DOHH2 (cell line): ENCODE data around the gene PCDHA7.
"Not testable (repeated sequence)": the region's sequence is repeated elsewhere in the genome, so short reads cannot be mapped to it uniquely, and the experiment has no call there.

ENCODE experiments used
- H3F3A ChIP-seq: fragments of 200-600 bp; sonication (generic), shearing (Covaris generic); 2 replicates; pipeline ENCODE4 v1.6.0; 2016; ENCODE audit warnings: antibody characterized with exemption, mild to moderate bottlenecking; ENCODE audit not compliant: control insufficient read depth, insufficient read depth
- H3K27ac ChIP-seq: fragments of 200-600 bp; sonication (generic); 2 replicates; pipeline ENCODE4 v1.5.1; 2014; ENCODE audit warnings: low read depth, mild to moderate bottlenecking, low read length, moderate library complexity
- H3K27me3 ChIP-seq: fragments of 200-600 bp; sonication (generic); 2 replicates; pipeline ENCODE4 v1.6.1; 2014; ENCODE audit warnings: mild to moderate bottlenecking, low read length, mixed read lengths; ENCODE audit not compliant: control insufficient read depth
- H3K36me3 ChIP-seq: fragments of 200-600 bp; sonication (generic); 2 replicates; pipeline ENCODE4 v1.6.1; 2014; ENCODE audit warnings: mild to moderate bottlenecking, low read length, moderate library complexity, mixed read lengths; ENCODE audit not compliant: control insufficient read depth
- H3K4me1 ChIP-seq: fragments of 200-600 bp; sonication (generic); 2 replicates; pipeline ENCODE4 v1.6.1; 2014; ENCODE audit warnings: mild to moderate bottlenecking, low read length, mixed read lengths; ENCODE audit not compliant: control insufficient read depth
- H3K4me2 ChIP-seq: fragments of 200-600 bp; sonication (generic); 2 replicates; pipeline ENCODE4 v1.6.0; 2014; ENCODE audit warnings: mild to moderate bottlenecking, low read length, moderate library complexity
- H3K4me3 ChIP-seq: fragments of 200-600 bp; sonication (generic); 2 replicates; pipeline ENCODE4 v1.5.1; 2014; ENCODE audit warnings: mild to moderate bottlenecking, low read length, mixed read lengths
- H3K79me2 ChIP-seq: fragments of 200-600 bp; sonication (generic); 2 replicates; pipeline ENCODE4 v1.6.1; 2014; ENCODE audit warnings: mild to moderate bottlenecking, low read length, mixed read lengths; ENCODE audit not compliant: control insufficient read depth
- H3K9me2 ChIP-seq: fragments of 200-600 bp; sonication (generic); replicated peaks from 2 replicates; pipeline ENCODE4 v1.6.1; 2014; ENCODE audit warnings: mild to moderate bottlenecking, low read length, mixed read lengths; ENCODE audit not compliant: control insufficient read depth
- H3K9me3 ChIP-seq: fragments of 200-600 bp; sonication (generic); 2 replicates; pipeline ENCODE4 v1.6.1; 2014; ENCODE audit warnings: antibody characterized with exemption, low read length, mixed read lengths; ENCODE audit not compliant: control insufficient read depth, insufficient read depth
- H4K20me1 ChIP-seq: fragments of 200-600 bp; sonication (generic); 2 replicates; pipeline ENCODE4 v1.6.0; 2014; ENCODE audit warnings: low read depth, mild to moderate bottlenecking, antibody characterized with exemption, low read length, moderate library complexity; ENCODE audit not compliant: control insufficient read depth, insufficient read depth
- EZH2phosphoT487 ChIP-seq: fragments of 200-600 bp; sonication (generic); IDR thresholded peaks from 2 replicates; pipeline ENCODE4 v1.6.1; 2017; ENCODE audit warnings: borderline replicate concordance, mild to moderate bottlenecking, antibody characterized with exemption, low read length, moderate library complexity, mixed read lengths
- TF ChIP-seq, protein P1 (sequence below): fragments of 200-600 bp; sonication (generic); IDR thresholded peaks from one replicate; pipeline ENCODE4 v1.5.1; 2014; ENCODE audit warnings: antibody characterized with exemption, mild to moderate bottlenecking, low read depth, low read length; ENCODE audit not compliant: poor library complexity, severe bottlenecking

PCDHA7 gene

DNA sequence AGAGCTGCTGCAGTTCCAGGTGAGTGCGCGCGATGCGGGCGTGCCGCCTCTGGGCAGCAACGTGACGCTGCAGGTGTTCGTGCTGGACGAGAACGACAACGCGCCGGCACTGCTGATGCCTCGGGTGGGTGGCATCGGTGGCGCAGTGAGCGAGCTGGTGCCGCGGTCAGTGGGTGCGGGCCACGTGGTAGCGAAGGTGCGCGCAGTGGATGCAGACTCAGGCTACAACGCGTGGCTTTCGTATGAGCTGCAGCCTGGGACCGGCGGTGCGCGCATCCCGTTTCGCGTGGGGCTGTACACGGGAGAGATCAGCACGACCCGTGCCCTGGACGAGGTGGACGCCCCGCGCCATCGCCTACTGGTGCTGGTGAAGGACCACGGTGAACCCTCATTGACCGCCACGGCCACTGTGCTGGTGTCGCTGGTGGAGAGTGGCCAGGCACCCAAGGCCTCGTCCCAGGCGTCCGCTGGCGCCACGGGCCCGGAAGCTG is 31.2 kb upstream of the PCDHA7 start:
- no peaks in the 10 kb centered on the region for H4K20me1 ChIP-seq
- no peaks in the 10 kb centered on the region for H3K27me3 ChIP-seq
- TF ChIP-seq EZH2phosphoT487 = no peak
- TF ChIP-seq, protein P1, sequence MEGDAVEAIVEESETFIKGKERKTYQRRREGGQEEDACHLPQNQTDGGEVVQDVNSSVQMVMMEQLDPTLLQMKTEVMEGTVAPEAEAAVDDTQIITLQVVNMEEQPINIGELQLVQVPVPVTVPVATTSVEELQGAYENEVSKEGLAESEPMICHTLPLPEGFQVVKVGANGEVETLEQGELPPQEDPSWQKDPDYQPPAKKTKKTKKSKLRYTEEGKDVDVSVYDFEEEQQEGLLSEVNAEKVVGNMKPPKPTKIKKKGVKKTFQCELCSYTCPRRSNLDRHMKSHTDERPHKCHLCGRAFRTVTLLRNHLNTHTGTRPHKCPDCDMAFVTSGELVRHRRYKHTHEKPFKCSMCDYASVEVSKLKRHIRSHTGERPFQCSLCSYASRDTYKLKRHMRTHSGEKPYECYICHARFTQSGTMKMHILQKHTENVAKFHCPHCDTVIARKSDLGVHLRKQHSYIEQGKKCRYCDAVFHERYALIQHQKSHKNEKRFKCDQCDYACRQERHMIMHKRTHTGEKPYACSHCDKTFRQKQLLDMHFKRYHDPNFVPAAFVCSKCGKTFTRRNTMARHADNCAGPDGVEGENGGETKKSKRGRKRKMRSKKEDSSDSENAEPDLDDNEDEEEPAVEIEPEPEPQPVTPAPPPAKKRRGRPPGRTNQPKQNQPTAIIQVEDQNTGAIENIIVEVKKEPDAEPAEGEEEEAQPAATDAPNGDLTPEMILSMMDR = no peak
- H3K36me3 ChIP-seq = no peaks in the 10 kb centered on the region
- no peak overlapping the region for H3K27ac ChIP-seq
- H3K4me3 ChIP-seq = no peak overlapping the region
- H3K9me3 ChIP-seq = no peaks in the 10 kb centered on the region; the same call in 1 of the 2 replicates
- H3F3A ChIP-seq = no peaks in the 10 kb centered on the region
- no peaks in the 10 kb centered on the region for H3K4me1 ChIP-seq
- H3K4me2 ChIP-seq = no peak overlapping the region
- H3K79me2 ChIP-seq = no peaks in the 10 kb centered on the region
- H3K9me2 ChIP-seq = no peaks in the 10 kb centered on the region

DNA sequence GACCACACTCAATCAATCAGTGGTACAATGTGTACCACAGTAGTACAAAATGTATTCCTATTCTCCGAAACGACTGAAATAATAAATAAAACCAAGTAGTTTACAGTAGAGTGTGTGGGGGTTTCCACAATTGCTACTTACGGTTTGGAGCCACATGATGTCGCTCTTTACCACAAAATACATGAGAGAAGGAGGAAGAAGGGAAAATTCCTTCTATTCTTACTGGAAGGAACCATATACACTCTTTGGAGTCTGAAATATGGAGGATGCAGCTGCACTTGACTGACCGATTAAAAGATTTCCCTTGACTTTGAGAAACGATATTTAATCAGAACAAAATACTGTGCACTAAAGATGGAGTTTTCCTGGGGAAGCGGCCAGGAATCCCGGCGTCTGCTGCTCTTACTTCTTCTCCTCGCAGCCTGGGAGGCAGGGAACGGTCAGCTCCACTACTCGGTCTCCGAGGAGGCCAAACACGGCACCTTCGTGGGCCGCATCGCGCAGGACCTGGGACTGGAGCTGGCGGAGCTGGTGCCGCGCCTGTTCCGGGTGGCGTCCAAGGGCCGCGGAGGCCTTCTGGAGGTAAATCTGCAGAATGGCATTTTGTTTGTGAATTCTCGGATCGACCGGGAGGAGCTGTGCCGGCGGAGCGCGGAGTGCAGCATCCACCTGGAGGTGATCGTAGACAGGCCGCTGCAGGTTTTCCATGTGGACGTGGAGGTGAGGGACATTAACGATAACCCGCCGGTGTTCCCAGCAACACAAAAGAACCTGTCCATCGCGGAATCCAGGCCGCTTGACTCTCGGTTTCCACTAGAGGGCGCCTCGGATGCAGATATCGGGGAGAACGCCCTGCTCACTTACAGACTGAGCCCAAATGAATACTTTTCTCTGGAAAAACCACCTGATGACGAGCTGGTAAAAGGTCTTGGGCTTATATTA is 27.0 kb upstream of the PCDHA7 start, which contains the start of gene PCDHA4:
Gene PCDHA4 (plus strand): TSS at position 235 of the 942 bp plus-strand sequence.
- H3K36me3 ChIP-seq = no peaks in the 10 kb centered on the region
- no peaks in the 10 kb centered on the region for H3K79me2 ChIP-seq
- H3K4me2 ChIP-seq = no peak within 1 kb of the TSS
- H3K27ac ChIP-seq = no peak within 1 kb of the TSS
- H3K4me3 ChIP-seq = no peak within 1 kb of the TSS
- no peaks in the 10 kb centered on the region for H3F3A ChIP-seq
- H3K27me3 ChIP-seq = no peaks in the 10 kb centered on the region
- H3K4me1 ChIP-seq = no peaks in the 10 kb centered on the region
- H3K9me3 ChIP-seq = no peaks in the 10 kb centered on the region
- H4K20me1 ChIP-seq = no peaks in the 10 kb centered on the region
- TF ChIP-seq EZH2phosphoT487 = no peak
- TF ChIP-seq, protein P1 = peak; percentile 59
- H3K9me2 ChIP-seq = no peaks in the 10 kb centered on the region

DNA sequence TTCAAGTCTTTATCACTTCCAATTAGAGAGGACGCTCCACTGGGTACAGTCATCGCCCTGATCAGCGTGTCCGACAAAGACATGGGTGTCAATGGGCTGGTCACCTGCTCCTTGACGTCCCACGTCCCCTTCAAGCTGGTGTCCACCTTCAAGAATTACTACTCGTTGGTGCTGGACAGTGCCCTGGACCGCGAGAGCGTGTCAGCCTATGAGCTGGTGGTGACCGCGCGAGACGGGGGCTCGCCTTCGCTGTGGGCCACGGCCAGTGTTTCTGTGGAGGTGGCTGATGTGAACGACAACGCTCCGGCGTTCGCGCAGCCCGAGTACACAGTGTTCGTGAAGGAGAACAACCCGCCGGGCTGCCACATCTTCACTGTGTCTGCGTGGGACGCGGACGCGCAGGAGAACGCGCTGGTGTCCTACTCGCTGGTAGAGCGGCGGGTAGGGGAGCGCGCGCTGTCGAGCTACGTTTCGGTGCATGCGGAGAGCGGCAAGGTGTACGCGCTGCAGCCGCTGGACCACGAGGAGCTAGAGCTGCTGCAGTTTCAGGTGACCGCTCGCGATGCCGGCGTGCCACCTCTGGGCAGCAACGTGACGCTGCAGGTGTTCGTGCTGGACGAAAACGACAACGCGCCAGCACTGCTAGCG is 25.7 kb upstream of the PCDHA7 start:
- not testable (repeated sequence) for H3K27ac ChIP-seq, H4K20me1 ChIP-seq, H3K27me3 ChIP-seq, H3K4me3 ChIP-seq, H3K36me3 ChIP-seq, H3K9me3 ChIP-seq, H3K9me2 ChIP-seq, H3K79me2 ChIP-seq, H3F3A ChIP-seq, H3K4me1 ChIP-seq, H3K4me2 ChIP-seq

DNA sequence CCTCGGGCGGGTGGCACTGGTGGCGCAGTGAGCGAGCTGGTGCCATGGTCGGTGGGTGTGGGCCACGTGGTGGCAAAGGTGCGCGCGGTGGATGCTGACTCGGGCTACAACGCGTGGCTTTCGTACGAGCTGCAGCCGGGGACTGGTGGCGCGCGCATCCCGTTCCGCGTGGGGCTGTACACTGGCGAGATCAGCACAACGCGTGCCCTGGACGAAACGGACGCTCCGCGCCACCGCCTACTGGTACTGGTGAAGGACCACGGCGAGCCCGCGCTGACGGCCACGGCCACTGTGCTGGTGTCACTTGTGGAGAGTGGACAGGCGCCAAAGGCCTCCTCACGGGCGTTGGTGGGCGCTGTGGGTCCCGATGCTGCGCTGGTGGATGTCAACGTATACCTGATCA is 25.2 kb upstream of the PCDHA7 start:
- no peaks in the 10 kb centered on the region for H3K27me3 ChIP-seq
- H3K9me2 ChIP-seq = no peaks in the 10 kb centered on the region
- no peaks in the 10 kb centered on the region for H3K36me3 ChIP-seq
- H3K79me2 ChIP-seq = no peaks in the 10 kb centered on the region
- no peaks in the 10 kb centered on the region for H3K9me3 ChIP-seq
- no peaks in the 10 kb centered on the region for H3K4me1 ChIP-seq
- no peak for TF ChIP-seq EZH2phosphoT487
- TF ChIP-seq, protein P1 = no peak
- H3K4me3 ChIP-seq = no peak overlapping the region
- no peaks in the 10 kb centered on the region for H4K20me1 ChIP-seq
- no peak overlapping the region for H3K27ac ChIP-seq
- H3K4me2 ChIP-seq = no peak overlapping the region
- no peaks in the 10 kb centered on the region for H3F3A ChIP-seq
